Activated naive CD4-positive, alpha-beta T cell treated with anti-CD3 and anti-CD28 coated beads, Interleukin-2, amount 50 U/mL, for 16 hours (primary cell): ENCODE results near the gene IFNAR1.
A peak's percentile ranks its signal among the peaks of the same experiment; 100 is the strongest.
"Not testable (repeated sequence)": the region's sequence is repeated elsewhere in the genome, so short reads cannot be mapped to it uniquely, and the experiment has no call there.

Experiments
- DNase-seq: peaks from one replicate; pipeline ENCODE4 v3.0.0-alpha.2; 2020

Gene IFNAR1

DNA sequence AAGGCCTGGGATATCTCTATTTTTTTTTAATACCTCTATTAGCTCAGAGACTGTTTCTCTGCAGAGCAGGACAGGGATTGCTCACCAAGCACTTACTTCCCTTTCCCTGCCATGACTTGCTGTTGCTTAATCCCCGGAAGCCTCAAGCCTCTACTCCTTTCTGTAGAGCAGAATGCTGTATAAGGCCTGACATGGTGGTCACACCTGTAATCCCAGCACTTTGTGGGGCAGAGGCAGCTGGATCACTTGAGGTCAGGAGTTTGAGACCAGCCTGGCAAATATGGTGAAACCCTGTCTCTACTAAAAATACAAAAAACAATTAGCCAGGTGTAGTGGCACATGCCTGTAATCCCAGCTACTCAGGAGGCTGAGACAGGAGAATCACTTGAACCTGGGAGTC lies 55.2 kb downstream of the IFNAR1 start:
- not testable (repeated sequence) for DNase-seq

DNA sequence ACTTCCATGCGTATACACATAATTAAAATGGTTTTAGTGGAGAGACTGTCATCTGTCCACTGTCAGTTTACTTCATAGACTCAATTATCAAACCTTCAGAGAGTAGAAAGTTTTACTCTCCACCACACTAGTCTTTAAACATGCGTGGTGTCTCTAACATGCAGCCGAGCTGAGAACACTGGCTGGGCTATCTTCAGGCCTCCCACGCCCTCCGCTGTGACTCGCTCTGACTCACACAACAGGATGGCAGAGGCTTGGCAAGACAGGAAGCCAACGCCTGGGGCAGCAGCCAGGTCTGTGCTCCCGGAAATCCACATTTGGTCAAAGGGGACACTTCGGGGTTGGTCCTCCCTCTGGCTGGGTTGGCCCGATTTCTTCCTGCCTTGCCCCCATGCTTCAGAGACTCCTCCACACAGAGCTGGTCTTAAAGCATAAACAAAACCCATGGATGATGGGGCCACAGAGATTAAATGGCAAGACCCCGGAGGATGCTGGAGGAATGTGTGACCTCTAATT lies 55.8 kb downstream of the IFNAR1 start:
- peak; percentile 92 for DNase-seq

DNA sequence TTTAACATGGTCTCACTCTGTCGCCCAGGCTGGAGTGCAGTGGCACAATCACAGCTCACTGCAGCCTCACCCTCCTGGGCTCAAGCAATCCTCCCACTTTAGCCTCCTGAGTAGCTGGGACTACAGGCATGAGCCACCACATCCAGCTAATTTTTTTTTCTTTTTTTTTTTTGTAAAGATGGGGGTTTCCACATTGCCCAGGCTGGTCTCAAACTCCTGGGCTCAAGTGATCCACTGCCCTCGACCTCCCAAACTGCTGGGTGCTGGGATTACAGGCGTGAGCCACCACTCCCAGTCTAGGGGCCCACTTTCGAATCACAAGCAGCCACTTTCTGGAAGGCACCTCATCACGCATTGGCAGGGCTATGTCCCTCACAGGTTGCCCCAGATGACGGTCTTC lies 56.6 kb downstream of the IFNAR1 start:
- DNase-seq: not testable (repeated sequence)

DNA sequence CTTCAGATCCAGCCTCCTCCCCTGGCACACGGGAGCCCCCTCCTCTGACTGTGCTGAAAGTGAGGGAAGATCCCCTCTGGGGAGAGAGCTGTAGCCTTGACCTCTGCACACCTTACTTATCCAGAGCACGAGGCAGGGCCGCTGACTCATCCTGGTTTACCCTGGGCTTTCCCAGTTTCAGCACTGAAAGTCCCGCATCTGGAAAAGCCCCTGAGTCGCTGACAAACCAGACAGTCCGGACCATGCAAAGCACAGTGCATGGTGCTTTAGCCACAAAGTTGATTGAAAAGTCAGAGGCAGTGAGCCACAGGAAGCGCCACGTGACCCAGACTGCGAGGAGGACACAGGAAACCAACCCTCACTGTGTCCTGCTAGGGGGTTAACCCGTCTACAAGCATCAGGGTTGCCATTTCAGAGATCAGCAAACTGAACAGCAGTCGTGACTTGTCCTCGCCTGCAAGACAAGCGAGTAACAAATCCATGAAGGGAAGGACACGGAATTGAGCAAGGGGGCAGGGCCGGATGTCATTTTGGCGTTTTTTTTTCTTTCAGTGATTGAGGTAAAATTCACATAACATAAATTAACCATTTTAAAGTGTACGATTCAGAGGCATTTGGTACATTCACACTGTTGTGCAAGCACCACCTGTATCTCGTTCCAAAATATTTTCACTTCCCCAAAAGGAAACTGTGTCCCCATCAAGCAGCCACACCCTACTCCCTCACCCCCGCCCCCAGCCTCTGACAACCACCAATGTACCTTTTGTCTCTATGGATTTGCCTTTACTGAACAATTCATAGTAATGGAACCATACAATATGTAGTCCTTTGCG lies 58.5 kb downstream of the IFNAR1 start:
- peak; percentile 68 for DNase-seq

DNA sequence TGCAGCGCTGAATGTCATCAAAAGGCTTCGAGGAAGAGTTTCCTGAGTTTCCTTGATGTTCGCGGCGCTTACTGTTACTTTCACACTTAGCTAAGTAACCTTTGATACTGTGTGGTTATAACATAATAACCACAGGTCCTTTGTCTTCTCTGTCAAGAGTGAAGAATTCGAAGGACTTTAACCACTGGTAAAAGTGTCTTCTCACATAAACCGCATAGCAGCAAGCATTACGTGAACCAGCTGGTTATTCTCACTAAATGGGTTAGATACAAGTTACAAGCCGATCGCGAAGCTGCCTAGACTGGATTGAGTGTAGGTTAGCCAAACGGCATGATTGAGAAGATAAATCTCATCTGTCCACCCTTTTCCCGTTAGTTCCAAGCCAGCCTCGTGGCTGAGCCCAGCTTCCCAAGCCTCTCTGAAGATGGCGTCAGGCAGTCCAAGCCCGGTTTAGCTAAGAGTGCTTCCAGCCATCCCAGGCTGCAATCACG lies 60.1 kb downstream of the IFNAR1 start:
- no peak for DNase-seq

DNA sequence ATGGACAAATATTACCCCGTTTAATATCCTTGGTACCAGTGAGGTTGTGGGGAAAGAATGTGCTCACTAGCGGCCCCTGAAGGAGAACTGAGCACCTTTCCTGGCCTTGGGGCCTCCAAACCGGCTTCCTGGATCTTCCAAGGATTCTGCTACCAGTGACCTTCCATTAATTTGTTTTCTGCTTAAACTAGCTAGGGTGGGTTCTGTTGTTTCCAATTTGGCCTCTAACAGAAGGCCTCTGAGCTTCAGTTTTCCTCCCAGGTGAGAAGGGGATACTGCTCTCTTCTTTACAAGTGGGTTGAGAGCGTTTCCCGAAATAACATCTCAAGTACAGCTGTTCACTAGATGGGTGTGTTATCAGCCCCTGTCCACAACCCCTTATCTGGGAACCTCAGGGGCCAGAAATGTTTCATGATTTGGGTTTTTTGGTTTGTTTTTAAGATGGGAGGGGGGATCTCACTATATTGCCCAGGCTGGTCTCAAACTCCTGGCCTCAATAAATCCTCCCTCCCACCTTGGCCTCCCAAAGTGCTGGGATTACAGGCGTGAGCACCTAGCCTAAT lies 61.5 kb downstream of the IFNAR1 start:
- no peak for DNase-seq

GRCh38 chr21:33387294-33387693 lies 62.5 kb downstream of the IFNAR1 start:
- no peak for DNase-seq

GRCh38 chr21:33388188-33388587 lies 63.4 kb downstream of the IFNAR1 start:
- DNase-seq: no peak

DNA sequence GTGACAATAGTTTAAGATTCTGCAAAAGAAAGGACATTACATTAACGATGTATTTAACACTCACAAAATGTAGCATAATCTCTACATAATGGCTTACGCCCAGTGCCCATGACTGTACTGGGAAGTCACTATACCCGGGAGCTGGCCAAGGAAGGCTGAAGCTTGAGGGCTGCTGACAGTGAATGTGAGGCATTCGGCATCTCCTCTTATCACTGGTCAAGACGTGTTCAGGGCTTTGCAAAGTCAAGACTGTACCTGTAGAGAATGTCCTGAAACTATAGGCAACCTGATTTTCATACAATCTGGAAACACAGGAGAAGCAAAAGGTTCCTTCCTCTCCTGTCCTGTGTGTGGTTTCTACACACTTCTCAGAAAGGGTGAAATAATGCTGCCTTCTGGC lies 65.7 kb downstream of the IFNAR1 start:
- DNase-seq: no peak

- no peak for DNase-seq
Observed at GRCh38 chr21:33391656-33392055, 66.9 kb downstream of the IFNAR1 start.

DNA sequence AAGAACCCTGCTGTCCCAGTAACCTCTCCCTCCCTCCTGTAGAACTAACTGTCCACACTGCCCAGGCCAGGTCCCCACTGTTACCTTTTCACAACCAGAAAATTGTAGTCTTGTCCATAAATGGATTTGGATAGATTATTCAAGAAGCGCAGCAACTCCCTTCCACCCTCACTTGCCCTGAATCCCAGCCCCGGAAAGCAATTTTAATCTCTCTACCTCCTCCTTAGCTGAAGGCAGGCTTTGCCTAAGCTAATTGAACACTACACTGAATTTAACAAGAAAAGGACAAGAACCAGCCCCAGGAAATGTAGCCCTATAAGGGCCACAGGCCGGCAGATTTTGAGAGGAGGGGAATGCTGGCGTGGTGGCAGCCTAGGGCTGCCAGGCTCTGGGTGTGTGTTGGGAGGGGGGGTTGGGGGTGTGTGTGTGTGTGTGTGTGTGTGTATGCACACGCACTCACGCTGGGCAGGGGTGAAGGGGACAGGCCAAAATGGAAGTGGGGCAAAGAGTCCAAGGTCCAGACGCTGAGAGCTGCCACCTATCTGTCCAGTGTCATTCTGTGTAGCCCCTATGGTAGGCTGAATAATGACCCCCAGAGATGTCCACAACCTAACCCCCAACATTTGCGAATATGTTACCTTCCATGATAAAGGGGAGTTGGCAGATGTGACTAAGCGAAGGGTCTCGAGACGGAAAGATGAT lies 67.7 kb downstream of the IFNAR1 start:
- DNase-seq: no peak

GRCh38 chr21:33393348-33393747 lies 68.6 kb downstream of the IFNAR1 start:
- DNase-seq: no peak

- no peak for DNase-seq
Observed at GRCh38 chr21:33394260-33394659, 69.5 kb downstream of the IFNAR1 start.

DNA sequence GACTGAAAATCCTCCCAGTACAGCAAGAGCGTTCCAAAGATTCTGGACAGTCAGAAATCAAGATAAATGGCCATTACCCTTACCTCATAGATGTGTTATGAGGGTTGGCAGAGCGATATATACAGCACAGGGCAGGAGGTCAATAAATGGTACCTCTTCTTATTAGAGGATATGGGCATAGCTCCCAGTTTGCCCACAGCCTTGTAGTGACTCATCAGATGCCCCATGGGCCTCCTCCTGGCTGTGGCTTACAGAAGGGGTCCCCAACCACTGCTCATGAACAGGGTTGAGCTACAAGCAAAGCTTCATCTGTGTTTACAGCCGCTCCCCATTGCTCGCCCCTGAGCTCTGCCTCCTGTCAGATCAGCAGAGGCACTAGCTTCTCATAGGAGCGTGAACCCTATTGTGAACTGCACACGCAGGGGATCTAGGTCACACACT lies 71.1 kb downstream of the IFNAR1 start:
- no peak for DNase-seq

GRCh38 chr21:33396436-33396835 lies 71.7 kb downstream of the IFNAR1 start:
- no peak for DNase-seq

- DNase-seq: no peak
Observed at GRCh38 chr21:33396951-33397350, 72.2 kb downstream of the IFNAR1 start.

DNA sequence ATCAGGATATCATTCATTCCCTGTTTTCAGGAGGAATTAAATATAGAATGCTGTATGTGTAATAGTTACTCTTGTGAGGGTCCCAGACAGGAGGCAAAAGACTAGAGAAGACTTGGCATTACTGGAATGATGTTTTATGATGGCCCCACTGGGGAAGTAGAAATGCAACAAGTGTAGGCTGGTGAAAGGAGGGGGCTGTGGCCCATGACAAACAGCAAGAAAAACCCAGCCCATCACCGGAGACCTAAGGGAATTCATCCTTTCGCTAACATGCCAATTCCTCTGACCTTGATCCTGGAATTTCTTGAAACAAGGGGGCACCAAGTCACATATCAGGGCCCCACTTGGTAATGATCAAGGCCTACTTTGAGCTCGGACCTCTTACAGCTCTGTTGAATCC lies 72.9 kb downstream of the IFNAR1 start:
- DNase-seq: no peak

GRCh38 chr21:33398361-33398760 lies 73.6 kb downstream of the IFNAR1 start:
- no peak for DNase-seq

- no peak for DNase-seq
Observed at GRCh38 chr21:33401630-33401992, 76.8 kb downstream of the IFNAR1 start.

- DNase-seq: no peak
Observed at GRCh38 chr21:33402001-33402979, 77.5 kb downstream of the IFNAR1 start.

DNA sequence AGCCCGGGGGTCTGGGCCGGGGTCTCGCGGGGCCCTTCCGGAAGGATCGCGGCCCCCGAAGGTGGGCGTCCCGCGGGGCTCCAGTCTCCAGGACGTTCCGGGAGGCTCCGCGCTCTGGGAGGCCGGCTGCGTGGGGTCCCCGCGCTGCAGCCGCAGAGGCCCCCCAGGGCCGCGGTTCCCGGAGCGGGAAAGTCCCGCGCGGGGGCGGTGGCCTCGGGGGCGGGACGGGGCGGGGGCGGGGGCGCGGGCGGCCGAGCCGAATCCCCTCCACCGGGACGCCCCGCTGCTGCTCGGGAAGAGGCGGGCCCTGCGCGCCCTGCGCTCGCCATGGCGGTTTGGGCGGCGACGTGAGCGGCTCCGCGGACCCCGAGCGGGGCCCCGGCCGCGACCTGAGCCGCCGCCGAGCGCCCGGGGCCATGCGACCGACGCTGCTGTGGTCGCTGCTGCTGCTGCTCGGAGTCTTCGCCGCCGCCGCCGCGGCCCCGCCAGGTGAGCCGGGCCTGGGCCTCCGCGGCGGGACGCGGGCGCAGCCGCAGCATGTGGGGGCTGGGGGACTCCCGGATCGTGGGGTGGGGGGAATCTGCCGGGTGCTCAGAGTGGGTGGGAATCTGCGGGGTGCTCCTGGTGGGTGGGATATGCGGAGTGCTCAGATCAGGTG lies 78.5 kb downstream of the IFNAR1 start, which contains the start of gene IFNGR2:
Gene IFNGR2, plus strand, starts transcription at position 286 of the 658 bp plus-strand sequence. Its CDS starts 131 bp downstream, at position 417.
- DNase-seq: peak; percentile 50
